Umbilical cord (tissue), 2 donors: ENCODE results near the gene FHIP2A. TPM values are rescaled to one million over a fixed set of nuclear protein-coding genes. Genes with fewer than 3 reads are reported as not detected.
A peak's percentile ranks its signal among the peaks of the same experiment; 100 is the strongest.
"Not testable (repeated sequence)": the region's sequence is repeated elsewhere in the genome, so short reads cannot be mapped to it uniquely, and the experiment has no call there.

Source experiments
- DNase-seq: peaks from one replicate; pipeline ENCODE4 v3.0.0-alpha.2; 2015; ENCODE audit warnings: low spot score
- total RNA-seq: library from RNA; depleted of rRNA; stranded (reverse); fragments of >200 nt; gene quantifications from one replicate; pipeline ENCODE4 v1.2.3, GENCODE V29; 2014; ENCODE audit warnings: low replicate concordance; ENCODE audit not compliant: insufficient read depth

Gene FHIP2A
- total RNA-seq, 1 donor from 2014 or later = 25.3 TPM

GRCh38 chr10:114856544-114857287 lies 35.1 kb downstream of the FHIP2A start:
- peak; percentile 59 for DNase-seq

GRCh38 chr10:114857288-114857565 lies 35.6 kb downstream of the FHIP2A start:
- DNase-seq = not testable (repeated sequence)

GRCh38 chr10:114857922-114858629 lies 36.5 kb downstream of the FHIP2A start:
- no peak for DNase-seq

- DNase-seq = no peak
Observed at GRCh38 chr10:114859222-114859621, 37.6 kb downstream of the FHIP2A start.

- no peak for DNase-seq
Observed at GRCh38 chr10:114862456-114862855, 40.9 kb downstream of the FHIP2A start.

GRCh38 chr10:114867365-114867764 lies 45.8 kb downstream of the FHIP2A start:
- no peak for DNase-seq

GRCh38 chr10:114868870-114869519 lies 47.4 kb downstream of the FHIP2A start:
- DNase-seq = peak; percentile 77

GRCh38 chr10:114869520-114869892 lies 47.9 kb downstream of the FHIP2A start:
- DNase-seq = peak; percentile 92

- peak; percentile 97 for DNase-seq
Observed at GRCh38 chr10:114870486-114870885, 48.9 kb downstream of the FHIP2A start.

- DNase-seq = peak; percentile 49
Observed at GRCh38 chr10:114871379-114871778, 49.8 kb downstream of the FHIP2A start.

Other genes starting within 250 kb of the FHIP2A start
- gene ABLIM1, start 163.5 kb upstream of the FHIP2A start, total RNA-seq = 70.5 TPM
- gene TRUB1, start 116.4 kb downstream of the FHIP2A start, total RNA-seq = 26.7 TPM